PC-3 (cell line): ENCODE results near the gene LRRC8E. TPM values are rescaled to one million over a fixed set of nuclear protein-coding genes. Genes with fewer than 3 reads are reported as not detected.
A peak's percentile ranks its signal among the peaks of the same experiment; 100 is the strongest.

Experiments
- ATAC-seq: fragments of 200-7000 bp; cut with Tn5 transposase; 2 replicates; pipeline ENCODE4 v1.9.1; 2020; ENCODE audit warnings: mild to moderate bottlenecking, moderate library complexity
- BruUV-seq: library from RNA; stranded (reverse); fragments of 400-500 nt; replicated peaks from 2 replicates; lab custom pipeline; 2021; lab: Mats Ljungman, UMichigan
- CTCF ChIA-PET: fragments of 300-600 bp; sonication (Branson Sonifier 250); formaldehyde crosslinking; loops from one replicate; lab custom pipeline; 2022; ENCODE audit warnings: antibody characterized with exemption; lab: Charles Lee
- POLR2A ChIA-PET: fragments of 300-600 bp; sonication (Branson Sonifier 250); formaldehyde crosslinking; loops from one replicate; lab custom pipeline; 2022; ENCODE audit warnings: antibody characterized with exemption; ENCODE audit not compliant: unreplicated experiment; lab: Charles Lee
- DNase-seq: peaks from one replicate; pipeline ENCODE4 v3.0.0-alpha.2; 2015
- H2AFZ ChIP-seq: fragments of 300-600 bp; sonication (generic); 2 replicates; pipeline ENCODE4 v1.6.0; 2016; ENCODE audit warnings: antibody characterized with exemption, low read length
- H3F3A ChIP-seq: fragments of 300-600 bp; sonication (generic); one replicate; pipeline ENCODE4 v1.6.0; 2017; ENCODE audit warnings: antibody characterized with exemption, low read length, control low read depth, mild to moderate bottlenecking; ENCODE audit not compliant: unreplicated experiment
- H3K27ac ChIP-seq: fragments of 300-600 bp; sonication (generic); 2 replicates; pipeline ENCODE4 v1.5.1; 2016; ENCODE audit warnings: mild to moderate bottlenecking, low read length
- H3K27me3 ChIP-seq: fragments of 300-600 bp; sonication (generic); 2 replicates; pipeline ENCODE4 v1.6.1; 2016; ENCODE audit warnings: low read length, mixed read lengths
- H3K36me3 ChIP-seq: fragments of 300-600 bp; sonication (generic); 2 replicates; pipeline ENCODE4 v1.6.1; 2016; ENCODE audit warnings: low read depth, mixed run types, low read length, mixed read lengths
- H3K4me1 ChIP-seq: fragments of 300-600 bp; sonication (generic); 2 replicates; pipeline ENCODE4 v1.5.1; 2016; ENCODE audit warnings: low read length; ENCODE audit not compliant: insufficient read depth
- H3K4me2 ChIP-seq: fragments of 300-600 bp; sonication (generic); 2 replicates; pipeline ENCODE4 v1.6.0; 2016; ENCODE audit warnings: low read length
- H3K4me3 ChIP-seq: fragments of 300-600 bp; sonication (generic); 2 replicates; pipeline ENCODE4 v1.5.1; 2016; ENCODE audit warnings: mild to moderate bottlenecking, low read length, mixed read lengths
- H3K79me2 ChIP-seq: fragments of 300-600 bp; sonication (generic); 2 replicates; pipeline ENCODE4 v1.6.1; 2017; ENCODE audit warnings: low read length, mixed read lengths
- H3K9ac ChIP-seq: fragments of 300-600 bp; sonication (generic); 2 replicates; pipeline ENCODE4 v1.6.0; 2016; ENCODE audit warnings: mild to moderate bottlenecking, low read length
- H3K9me2 ChIP-seq: fragments of 300-600 bp; sonication (generic); replicated peaks from 2 replicates; pipeline ENCODE4 v1.6.1; 2016; ENCODE audit warnings: mixed run types, low read length, mixed read lengths
- H3K9me3 ChIP-seq: fragments of 300-600 bp; sonication (generic); 2 replicates; pipeline ENCODE4 v1.6.1; 2016; ENCODE audit warnings: low read length, mixed read lengths
- H4K20me1 ChIP-seq: fragments of 300-600 bp; sonication (generic); 2 replicates; pipeline ENCODE4 v1.6.1; 2016; ENCODE audit warnings: low read length, mixed read lengths
- EZH2 ChIP-seq: fragments of 300-600 bp; sonication (generic); IDR thresholded peaks from one replicate; pipeline ENCODE4 v1.6.1; 2017; ENCODE audit warnings: antibody characterized with exemption, mild to moderate bottlenecking, low read length; ENCODE audit not compliant: unreplicated experiment
- EZH2phosphoT487 ChIP-seq: fragments of 300-600 bp; sonication (generic); IDR thresholded peaks from 2 replicates; pipeline ENCODE4 v1.6.1; 2018; ENCODE audit warnings: mild to moderate bottlenecking, antibody characterized with exemption, low read length, borderline replicate concordance
- intact Hi-C: fragments of 100-400 bp; cut with micrococcal nuclease; formaldehyde crosslinking; loops from 2 replicates; pipeline ENCODE4 v1.9.0; 2023
- total RNA-seq: library from RNA; depleted of rRNA; stranded (reverse); fragments of >200 nt; gene quantifications from 2 replicates; pipeline ENCODE4 v1.2.3, GENCODE V29; 2014
- TF ChIP-seq, protein P1 (sequence below): fragments of 300-600 bp; sonication (generic); conservative IDR thresholded peaks from 2 replicates; pipeline ENCODE4 v1.5.1; 2017; ENCODE audit warnings: antibody characterized with exemption, low read depth, mild to moderate bottlenecking, low read length

Gene LRRC8E
- total RNA-seq, 1 experiment from 2014 or later: 30.8 TPM

DNA sequence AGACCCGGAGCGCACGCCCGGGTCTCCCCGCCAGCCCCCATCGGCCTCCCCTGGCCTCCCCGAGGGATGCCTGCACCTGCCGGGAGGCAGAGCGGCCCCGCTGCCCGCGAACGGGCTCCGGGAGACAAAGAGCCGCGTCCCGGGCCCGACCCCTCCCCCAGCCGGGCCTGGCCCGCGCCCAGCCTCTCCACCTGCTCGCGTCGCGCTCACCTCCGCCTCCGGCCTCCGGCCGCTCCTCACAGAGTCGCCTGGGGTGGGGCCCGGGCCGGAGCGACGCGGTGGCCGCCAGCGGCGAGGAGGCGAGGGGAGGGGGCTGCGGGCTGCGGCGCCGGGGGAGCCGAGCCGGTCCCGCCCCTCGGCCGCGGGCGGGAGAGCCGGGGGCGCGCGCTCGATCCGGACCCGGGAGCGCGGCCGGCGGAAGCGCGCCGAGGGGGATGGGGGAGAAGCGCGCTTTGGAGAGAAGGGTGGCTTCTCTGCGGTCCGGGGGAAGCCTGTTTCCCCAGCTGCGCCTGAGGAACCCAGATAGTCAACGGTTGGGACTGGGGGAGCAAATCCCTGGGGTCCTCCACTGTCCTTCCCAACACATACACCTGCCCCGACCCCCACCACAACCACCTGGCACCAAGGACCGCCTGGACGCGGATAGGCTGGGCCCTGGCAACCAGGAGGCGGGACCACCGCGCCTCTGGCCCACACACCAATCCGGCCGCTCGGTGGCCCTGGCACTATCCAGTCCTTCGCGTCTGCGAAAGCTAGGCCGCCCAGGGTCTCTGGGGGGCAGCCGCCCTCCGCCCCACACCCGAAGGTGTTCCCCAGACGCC, 14.0 kb upstream of the LRRC8E start, which contains the start of gene PRR36:
Gene PRR36 (minus strand): TSS at position 315 of the 821 bp plus-strand sequence. CDS start 701 bp downstream, outside the sequence.
- intact Hi-C loops: no loop called here
- H3K36me3 ChIP-seq: no peaks in the 10 kb centered on the region
- no peaks in the 10 kb centered on the region for H4K20me1 ChIP-seq
- no peaks in the 10 kb centered on the region for H3K79me2 ChIP-seq
- H3F3A ChIP-seq: peaks cover 10% of the 10 kb centered on the region
- no peak within 1 kb of the TSS for H3K27ac ChIP-seq
- TF ChIP-seq, protein P1, sequence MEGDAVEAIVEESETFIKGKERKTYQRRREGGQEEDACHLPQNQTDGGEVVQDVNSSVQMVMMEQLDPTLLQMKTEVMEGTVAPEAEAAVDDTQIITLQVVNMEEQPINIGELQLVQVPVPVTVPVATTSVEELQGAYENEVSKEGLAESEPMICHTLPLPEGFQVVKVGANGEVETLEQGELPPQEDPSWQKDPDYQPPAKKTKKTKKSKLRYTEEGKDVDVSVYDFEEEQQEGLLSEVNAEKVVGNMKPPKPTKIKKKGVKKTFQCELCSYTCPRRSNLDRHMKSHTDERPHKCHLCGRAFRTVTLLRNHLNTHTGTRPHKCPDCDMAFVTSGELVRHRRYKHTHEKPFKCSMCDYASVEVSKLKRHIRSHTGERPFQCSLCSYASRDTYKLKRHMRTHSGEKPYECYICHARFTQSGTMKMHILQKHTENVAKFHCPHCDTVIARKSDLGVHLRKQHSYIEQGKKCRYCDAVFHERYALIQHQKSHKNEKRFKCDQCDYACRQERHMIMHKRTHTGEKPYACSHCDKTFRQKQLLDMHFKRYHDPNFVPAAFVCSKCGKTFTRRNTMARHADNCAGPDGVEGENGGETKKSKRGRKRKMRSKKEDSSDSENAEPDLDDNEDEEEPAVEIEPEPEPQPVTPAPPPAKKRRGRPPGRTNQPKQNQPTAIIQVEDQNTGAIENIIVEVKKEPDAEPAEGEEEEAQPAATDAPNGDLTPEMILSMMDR: no peak
- no peak for TF ChIP-seq EZH2
- no peak for TF ChIP-seq EZH2phosphoT487
- peak; percentile 45 for ATAC-seq
- no peaks in the 10 kb centered on the region for H3K27me3 ChIP-seq
- no TSS peak for BruUV-seq
- CTCF ChIA-PET: no interaction called here
- no peaks in the 10 kb centered on the region for H3K9me3 ChIP-seq
- peak; percentile 80 for DNase-seq
- H2AFZ ChIP-seq: peak within 1 kb of the TSS; percentile 81
- no peaks in the 10 kb centered on the region for H3K9me2 ChIP-seq
- POLR2A ChIA-PET: interaction anchor here (0.6 kb wide), 1 partner anchor 17 kb away, joined by 5 read pairs; no protein-coding TSS in a partner anchor
- peaks cover 20% of the 10 kb centered on the region for H3K4me1 ChIP-seq
- H3K4me3 ChIP-seq: peak within 1 kb of the TSS; percentile 69
- H3K9ac ChIP-seq: peak within 1 kb of the TSS; percentile 28; the same call in 1 of the 2 replicates
- H3K4me2 ChIP-seq: peak within 1 kb of the TSS; percentile 89

DNA sequence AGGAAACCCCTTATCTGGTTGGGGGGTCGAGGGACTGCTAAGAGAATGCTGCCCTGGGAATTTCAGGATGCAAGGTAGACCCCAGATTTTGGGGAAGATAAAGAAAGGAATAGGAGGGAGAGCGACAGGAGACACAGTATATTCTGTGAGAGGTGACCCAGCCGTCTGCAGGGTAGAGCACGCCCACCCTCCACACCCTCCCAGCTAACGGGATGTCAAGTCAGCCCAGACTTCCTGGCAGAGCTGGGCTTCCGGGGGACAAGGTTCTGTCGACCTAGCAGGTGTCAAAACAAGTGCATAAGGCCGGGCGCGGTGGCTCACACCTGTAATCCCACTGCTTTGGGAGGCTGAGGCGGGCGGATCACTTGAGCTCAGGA, 13.4 kb upstream of the LRRC8E start:
- ChIA-PET CTCF (no interaction called here), POLR2A (interaction anchor here (0.6 kb wide), 1 partner anchor 16 kb away, joined by 5 read pairs; no protein-coding TSS in a partner anchor)
- Histone ChIP-seq H3K36me3 (no peaks in the 10 kb centered on the region), H3K27me3 (no peaks in the 10 kb centered on the region), H3K9me3 (no peaks in the 10 kb centered on the region), H3K4me3 (peak overlapping the region; percentile 69), H3F3A (peaks cover 10% of the 10 kb centered on the region), H3K4me2 (peak overlapping the region; percentile 89), H3K9ac (no peak overlapping the region), H3K9me2 (no peaks in the 10 kb centered on the region), H2AFZ (peak overlapping the region; percentile 80), H3K27ac (no peak overlapping the region), H3K79me2 (no peaks in the 10 kb centered on the region), H3K4me1 (peaks cover 20% of the 10 kb centered on the region), H4K20me1 (no peaks in the 10 kb centered on the region)
- DNase-seq (no peak), ATAC-seq (no peak)
- intact Hi-C loops: no loop called here
- no TSS peak for BruUV-seq
- no peak for TF ChIP-seq EZH2

DNA sequence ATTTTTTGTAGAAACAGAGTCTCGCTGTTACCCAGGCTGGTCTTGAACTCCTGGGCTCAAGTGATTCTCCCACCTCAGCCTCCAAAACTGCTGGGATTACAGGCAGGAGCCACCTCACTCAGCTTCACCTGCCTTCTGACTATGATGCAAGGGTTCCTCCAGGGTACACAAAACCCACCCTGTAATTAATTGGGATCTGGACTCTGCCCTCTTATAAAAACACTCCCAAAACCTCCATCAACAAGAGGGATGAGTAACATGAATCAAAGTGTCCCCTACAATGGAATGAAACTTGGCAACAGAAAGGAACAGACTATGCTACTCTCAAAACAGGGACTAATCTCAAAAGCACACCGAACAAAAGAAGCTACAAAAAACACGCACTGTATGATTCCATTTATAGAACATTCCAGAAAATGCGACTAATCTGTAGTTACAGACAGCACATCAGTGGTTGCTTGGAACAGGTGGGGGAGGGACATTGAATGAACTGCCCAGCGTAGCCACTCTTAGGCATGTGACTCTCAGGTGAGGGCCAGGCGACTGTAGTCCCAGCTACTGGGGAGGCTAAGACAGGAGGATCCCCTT, 11.0 kb upstream of the LRRC8E start:
- Histone ChIP-seq H4K20me1 (no peaks in the 10 kb centered on the region), H3K9me3 (no peaks in the 10 kb centered on the region), H3K4me3 (no peak overlapping the region), H3K4me1 (peaks cover 7% of the 10 kb centered on the region; the same call in 1 of the 2 replicates), H3K79me2 (no peaks in the 10 kb centered on the region), H3F3A (no peaks in the 10 kb centered on the region), H3K36me3 (no peaks in the 10 kb centered on the region), H3K4me2 (no peak overlapping the region), H3K27me3 (no peaks in the 10 kb centered on the region), H3K27ac (no peak overlapping the region), H2AFZ (no peak overlapping the region), H3K9ac (no peak overlapping the region), H3K9me2 (no peaks in the 10 kb centered on the region)
- TF ChIP-seq EZH2 (no peak), EZH2phosphoT487 (no peak)
- TF ChIP-seq, protein P1: no peak
- intact Hi-C loops: no loop called here
- no peak for DNase-seq
- no TSS peak for BruUV-seq
- ChIA-PET POLR2A (no interaction called here), CTCF (no interaction called here)
- no peak for ATAC-seq
